DOHH2 (cell line): ENCODE measurements around the gene PEDS1.

Experiments
- CTCF ChIP-seq: fragments of 200-600 bp; sonication (generic); IDR thresholded peaks from one replicate; pipeline ENCODE4 v1.5.1; 2014; ENCODE audit warnings: antibody characterized with exemption, mild to moderate bottlenecking, low read depth, low read length; ENCODE audit not compliant: poor library complexity, severe bottlenecking
- EZH2phosphoT487 ChIP-seq: fragments of 200-600 bp; sonication (generic); IDR thresholded peaks from 2 replicates; pipeline ENCODE4 v1.6.1; 2017; ENCODE audit warnings: borderline replicate concordance, mild to moderate bottlenecking, antibody characterized with exemption, low read length, moderate library complexity, mixed read lengths

- TF ChIP-seq CTCF (no peak), EZH2phosphoT487 (no peak)
Observed at GRCh38 chr20:50121858-50122271, 31.7 kb downstream of the PEDS1 start.
